GM18909 (cell line): ENCODE results near the gene FURIN.
"Not testable (repeated sequence)": the region's sequence is repeated elsewhere in the genome, so short reads cannot be mapped to it uniquely, and the experiment has no call there.

Experiments
- ATAC-seq: cut with Tn5 transposase; IDR thresholded peaks from one replicate; pipeline ENCODE4 v1.9.1; 2021; ENCODE audit warnings: mild to moderate bottlenecking; ENCODE audit not compliant: unreplicated experiment, poor library complexity

Gene FURIN

DNA sequence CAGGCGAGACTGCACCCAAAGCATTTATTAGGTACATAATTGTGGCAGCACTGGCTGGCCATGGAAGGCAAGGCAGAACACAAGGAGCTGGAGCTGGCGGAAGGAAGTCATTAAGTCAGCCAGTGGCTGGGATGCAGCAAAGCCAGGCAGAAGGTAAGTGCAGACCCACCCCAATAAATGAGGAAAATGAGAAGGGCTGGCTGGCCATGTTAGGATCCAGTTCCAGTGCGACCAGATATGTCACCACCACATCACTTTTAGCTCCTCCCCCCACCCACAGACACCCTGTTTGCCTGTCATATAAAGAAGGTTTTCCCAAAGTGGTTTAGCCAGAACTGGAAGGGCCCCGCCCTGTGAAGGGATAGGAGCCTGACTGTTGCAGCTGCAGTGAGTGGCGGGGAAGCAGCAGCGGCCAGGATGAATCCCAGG is at the start of gene FURIN:
FURIN (plus strand) TSS at position 328 of the 429 bp plus-strand sequence. CDS start 7,153 bp downstream, outside the sequence.
- no peak for ATAC-seq

DNA sequence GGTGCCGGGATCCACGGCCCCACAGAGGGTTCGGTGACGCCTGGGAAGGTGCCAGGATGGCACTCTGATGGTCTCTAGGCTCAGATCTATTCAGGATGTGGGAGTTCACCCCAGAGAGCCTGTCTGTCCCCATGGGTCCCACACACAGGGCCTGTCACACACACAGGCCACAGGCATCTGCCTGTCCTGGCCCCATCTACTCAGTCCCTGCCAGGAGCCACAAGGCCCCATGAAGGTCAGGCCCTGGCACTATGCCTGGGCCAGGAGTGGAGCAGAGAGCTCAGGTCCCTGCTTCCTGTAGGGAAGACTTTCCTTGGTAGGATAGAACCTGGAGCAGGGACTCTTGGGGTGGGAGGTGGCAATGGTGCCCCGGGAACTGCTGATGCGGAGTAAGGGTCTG is 49.0 kb upstream of the FURIN start:
- ATAC-seq: no peak

DNA sequence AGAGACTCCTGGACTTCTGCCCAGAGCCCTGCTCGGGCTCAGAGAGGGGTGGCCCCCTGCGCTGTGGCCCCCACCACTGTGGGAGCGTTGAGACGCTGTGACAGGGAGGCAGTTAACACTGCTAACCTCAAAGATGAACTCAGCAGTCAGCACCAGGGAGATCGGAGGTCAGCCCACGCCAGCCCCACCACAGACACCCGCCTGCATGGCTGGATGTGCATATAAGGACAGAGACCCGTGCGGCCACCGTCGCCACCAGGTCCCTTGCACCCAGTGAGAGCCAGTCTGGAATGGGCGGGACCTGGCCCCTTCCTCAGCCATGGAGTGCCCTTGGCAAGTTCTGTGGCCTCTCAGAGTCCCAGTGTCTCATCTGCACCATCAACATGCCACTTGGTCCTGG is 48.5 kb upstream of the FURIN start:
- no peak for ATAC-seq

DNA sequence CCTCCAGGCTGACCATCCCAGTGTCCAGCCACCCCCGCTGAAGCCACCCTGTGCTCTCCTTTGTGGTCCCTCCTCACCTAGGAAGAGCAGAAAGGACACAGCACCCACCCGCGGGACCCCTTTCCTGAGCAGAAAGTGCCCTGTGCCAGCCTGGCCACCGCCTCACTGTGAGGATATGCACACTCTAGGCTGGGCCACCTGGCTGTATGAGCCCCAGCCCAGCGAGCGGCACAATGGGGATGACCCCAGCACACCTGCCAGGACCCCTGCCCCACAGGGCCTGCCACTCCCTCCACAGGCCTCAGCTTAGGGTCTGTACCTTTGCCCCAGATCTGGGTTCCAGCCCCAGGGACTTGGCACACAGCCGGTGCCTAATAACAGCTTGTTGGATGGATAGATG is 47.9 kb upstream of the FURIN start:
- no peak for ATAC-seq

DNA sequence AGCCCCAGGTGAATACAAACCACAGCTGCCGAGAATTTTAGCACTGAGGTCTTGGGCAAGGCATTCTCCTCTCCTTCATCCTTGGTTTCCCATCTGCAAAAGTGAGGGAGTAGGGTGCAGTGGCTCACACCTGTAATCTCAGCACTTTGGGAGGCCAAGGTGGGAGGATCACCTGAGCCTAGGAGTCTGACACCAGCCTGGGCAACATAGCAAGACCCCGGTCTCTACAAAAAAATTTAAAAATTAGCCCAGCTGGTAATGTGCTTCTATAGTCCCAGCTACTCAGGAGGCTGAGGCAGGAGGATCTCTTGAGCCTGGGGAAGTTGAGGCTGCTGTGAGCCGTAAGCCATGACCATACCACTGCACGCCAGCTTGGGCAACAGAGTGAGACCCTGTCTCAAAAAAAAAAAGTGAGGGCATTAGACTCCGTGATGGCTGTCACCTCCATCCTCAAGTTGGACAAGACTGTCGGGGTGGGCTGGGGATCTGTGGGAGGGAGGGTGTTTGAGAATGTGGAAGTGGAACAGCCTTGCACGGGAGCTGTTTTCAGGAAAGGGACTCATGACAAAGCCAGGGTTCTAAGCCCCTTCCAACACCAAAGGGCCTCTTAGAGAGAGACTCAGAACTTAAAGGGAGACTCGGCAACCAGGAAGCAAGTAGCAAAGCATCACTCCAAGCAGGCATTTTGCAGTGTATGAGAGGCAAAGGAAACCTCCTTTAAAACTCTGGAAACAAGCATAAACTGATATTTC is 46.0 kb upstream of the FURIN start:
- no peak for ATAC-seq

DNA sequence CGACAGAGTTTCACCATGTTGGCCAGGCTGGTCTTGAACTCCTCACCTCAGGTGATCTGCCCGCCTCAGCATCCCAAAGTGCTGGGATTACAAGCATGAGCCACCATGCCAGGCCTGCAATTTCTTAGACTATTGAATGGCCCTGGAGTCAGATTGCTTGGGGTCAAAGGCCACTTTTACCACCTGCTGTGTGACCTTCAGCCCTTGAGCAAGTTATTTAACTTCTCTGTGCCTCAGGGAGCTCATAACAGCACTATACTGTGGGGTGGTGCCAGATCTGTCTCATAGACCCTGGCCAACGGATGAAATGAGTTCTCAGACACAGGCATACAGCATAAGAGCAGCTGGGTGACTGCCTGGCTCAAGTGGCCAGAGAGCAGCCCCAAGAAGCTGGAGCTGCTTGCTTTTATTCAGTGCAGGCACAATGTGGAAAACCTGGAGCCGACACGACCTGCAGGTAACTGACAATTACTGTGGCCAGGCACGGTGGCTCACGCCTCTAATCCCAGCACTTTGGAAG is 44.9 kb upstream of the FURIN start:
- no peak for ATAC-seq

DNA sequence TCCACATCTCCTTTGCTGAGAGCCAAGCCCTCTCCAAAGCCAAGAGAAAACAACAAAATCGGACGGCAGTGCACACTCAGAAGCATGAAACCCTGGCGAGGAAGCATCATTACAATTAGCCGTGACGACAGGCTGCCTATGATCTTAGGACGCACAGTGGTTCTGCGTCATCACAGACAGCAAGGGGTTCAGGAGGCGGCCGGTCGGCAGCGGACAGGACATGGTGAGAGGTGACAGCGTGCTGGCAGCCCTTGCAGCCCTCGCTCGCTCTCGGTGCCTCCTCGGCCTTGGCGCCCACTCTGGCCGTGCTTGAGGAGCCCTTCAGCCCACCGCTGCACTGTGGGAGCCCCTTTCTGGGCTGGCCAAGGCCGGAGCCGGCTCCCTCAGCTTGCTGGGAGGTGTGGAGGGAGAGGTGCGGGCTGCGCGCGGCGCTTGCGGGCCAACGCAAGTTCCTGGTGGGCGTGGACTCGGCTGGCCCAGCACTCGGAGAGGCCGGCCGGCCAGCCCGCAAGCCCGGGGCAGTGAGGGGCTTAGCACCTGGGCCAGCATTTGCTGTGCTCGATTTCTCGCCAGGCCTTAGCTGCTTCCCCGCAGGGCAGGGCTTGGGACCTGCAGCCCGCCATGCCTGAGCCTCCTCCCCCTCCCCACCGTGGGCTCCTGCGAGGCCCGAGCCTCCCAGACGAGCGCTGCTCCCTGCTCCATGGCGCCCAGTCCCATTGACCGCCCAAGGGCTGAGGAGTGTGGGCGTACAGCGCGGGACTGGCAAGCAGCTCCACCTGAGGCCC is 43.1 kb upstream of the FURIN start:
- ATAC-seq: not testable (repeated sequence)

DNA sequence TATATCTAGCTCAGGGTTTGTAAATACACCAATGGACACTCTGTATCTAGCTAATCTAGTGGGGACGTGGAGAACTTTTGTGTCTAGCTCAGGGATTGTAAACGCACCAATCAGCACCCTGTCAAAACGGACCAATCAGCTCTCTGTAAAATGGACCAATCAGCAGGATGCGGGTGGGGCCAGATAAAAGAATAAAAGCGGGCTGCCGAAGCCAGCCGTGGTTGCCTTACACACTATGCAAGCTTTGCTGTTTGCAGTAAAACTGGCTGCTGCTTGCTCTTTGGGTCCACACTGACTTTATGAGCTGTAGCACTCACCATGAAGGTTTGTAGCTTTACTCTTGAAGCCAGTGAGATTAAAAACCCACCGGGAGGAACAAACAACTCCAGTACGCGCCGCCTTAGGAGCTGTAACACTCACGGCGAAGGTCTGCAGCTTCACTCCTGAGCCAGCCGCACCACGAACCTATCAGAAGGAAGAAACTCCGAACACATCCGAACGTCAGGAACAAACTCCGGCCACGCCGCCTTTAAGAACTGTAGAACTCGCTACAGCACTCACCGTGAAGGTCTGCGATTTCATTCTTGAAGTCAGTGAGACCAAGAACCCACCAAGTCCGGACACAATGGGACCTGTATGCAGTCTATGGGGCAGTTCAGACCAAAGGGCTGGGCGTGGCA is 42.0 kb upstream of the FURIN start:
- not testable (repeated sequence) for ATAC-seq

DNA sequence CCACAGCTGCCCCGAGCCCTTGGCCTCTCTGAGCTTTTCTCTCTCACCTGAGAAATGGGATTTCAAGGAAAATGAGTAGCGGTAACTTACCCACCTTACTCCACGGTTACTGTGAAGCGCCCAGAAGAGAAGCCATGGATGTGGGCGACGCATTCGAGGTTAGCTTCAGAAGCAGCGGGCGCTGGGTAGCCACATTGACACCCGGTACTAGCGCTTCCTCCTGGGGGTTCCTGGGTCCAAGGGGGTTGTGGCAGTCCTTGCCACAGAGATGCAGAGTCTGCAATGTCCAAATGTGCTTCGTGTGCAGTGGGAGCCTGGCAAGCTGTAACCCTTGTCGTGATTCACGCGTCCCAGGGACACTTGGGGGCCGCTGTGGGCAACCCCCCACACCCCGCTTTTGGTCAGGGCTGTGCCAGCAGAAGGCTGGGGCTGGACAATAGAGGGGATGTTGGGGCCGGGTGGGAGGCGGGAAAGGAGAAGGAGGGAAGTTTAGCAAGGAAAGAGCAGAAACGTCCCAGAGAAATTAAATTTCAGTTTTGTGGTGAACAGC is 41.4 kb upstream of the FURIN start:
- no peak for ATAC-seq

DNA sequence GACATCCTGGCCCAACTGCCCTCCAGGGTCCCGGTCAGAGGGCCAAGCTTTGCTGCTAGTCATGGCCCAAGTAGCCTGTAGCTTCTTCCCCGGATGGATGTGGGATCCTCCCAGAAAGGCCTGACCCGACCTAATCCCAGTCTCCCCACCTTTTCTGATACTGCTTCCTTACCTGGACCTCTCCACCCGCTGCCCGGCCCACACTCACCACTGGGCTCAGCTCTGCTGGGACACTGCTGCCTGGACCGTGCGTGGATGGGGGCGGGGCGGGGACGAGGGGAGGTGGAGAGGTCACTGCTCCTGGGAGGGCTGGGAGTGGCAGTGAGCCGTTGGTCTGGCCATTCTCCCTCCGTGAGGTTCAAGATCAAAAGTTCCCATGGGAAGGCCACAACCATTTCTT is 40.3 kb upstream of the FURIN start:
- ATAC-seq: no peak

DNA sequence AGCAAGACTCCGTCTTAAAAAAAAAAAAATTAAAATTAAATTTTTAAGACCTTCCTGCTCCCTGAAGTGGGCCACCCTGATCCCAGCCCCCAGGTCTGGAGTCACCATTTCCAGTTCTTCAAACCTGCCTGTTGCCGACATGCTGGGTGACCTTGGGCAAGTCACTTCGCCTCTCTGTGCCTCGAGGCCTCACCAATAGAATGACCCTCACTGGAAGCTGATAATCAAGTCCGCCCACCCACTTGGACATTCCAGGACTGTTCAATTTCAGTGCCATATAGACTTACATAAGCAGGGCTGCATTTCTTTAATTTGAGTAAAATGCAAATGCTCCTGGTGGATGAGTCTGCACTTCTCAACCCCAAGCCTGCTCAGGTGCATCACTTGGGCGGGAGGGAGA is 39.3 kb upstream of the FURIN start:
- ATAC-seq: no peak

DNA sequence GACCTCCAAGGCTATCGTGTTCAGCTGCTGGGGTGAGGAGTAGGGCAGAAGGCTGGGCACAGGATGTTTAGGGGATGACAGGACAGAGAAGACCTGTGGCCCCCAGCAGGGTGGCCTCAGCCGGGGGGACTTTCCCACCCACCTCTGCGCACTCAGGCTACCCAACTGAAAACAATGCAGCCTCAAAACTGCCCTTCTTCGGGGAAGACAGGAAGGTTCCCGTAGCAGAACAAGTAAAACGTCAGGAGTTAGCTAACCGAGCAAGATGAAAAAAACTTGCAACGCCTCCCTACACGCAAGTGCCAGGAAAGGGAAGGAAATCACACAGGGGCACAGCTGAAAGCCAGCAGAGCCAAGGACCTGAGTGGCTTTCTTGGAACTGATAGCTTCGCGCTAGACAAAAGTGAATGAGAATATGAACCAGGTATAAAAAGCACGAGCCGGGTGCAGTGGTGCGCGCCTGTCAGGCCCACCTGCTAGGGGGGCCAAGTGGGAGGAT is 38.4 kb upstream of the FURIN start:
- ATAC-seq: no peak

DNA sequence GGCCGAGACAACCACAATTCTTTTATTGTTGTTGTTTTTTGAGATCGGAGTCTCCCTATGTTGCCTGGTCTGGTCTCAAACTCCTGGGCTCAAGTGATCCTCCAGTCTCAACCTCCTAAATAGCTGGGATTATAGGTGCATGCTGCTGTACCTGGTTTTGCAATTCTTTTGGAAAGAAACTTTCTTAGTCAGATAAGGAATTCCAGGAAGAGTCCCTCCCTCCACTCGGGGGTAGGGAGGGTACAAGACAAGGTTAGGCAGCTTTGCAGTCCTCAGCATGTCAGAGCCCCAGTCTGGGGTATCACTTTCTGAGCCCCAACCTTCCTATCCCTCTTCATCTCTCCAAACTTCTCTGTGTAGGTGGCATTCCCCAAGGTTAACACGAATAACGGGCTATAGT is 33.8 kb upstream of the FURIN start:
- ATAC-seq: no peak

DNA sequence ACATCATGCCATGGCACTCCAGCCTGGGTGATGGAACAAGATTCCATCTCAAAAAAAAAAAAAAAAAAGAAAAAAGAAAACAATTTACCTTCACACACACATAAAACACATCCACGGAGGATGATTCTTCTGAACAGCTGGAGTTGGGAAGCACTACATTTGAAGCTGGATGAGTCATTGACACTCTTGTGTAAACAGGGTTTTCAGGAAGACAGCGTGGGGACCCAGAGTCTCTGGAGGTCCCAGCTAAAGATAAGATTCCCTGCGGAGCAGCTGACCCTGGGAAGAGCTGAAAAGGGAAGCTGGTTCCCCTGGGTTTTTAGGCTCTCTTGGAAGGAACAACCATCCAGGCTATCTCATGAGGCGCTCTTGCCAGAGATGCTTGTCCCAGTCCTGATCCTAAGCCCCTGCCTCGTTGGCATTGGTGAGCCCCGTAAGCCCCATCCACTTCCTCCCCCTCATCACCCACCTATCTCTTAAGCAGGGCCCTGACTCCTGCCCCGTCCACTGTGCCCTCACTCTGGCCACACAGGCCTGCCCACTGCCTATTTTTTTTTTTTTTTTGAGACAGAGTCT is 32.0 kb upstream of the FURIN start:
- ATAC-seq: no peak

DNA sequence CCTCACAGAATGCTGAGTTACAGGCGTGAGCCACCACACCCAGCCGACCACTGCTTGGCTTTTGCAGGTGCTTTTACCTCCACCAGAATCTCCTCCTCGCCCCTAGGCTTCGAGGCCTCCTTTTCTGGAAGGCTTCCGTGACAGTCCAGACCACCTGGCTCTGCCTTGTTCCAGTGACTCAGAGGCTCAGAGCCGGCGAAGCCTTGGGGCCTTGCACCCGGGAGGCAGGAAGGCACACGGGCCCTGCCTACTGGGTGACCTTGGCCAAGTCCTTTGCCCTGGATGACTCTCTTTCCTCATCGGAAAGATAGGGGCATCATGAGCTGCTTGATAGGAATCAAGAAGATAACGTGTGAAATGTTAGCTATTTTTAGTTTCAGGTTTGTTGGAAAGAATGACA is 31.3 kb upstream of the FURIN start:
- ATAC-seq: no peak

DNA sequence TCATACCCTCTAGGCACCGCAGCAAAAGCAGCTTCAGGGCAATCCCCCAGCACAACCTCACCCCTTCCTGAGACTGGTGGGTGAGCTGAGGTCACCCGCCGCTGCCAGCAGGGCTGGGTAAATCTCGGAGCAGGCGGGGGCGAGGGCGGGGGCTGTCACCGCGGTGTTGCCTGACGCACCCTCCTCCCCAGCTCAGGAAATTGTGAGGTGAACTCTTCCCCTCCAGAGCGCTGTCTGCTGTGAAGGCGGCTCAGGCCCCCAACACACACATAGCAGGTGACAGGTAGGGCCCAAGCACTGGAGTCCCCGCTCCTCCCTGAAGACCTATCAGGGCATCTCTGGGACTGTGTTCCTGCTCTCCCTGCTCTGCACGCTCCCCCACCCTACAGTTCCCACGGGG is 30.2 kb upstream of the FURIN start:
- peak; percentile 52 for ATAC-seq

DNA sequence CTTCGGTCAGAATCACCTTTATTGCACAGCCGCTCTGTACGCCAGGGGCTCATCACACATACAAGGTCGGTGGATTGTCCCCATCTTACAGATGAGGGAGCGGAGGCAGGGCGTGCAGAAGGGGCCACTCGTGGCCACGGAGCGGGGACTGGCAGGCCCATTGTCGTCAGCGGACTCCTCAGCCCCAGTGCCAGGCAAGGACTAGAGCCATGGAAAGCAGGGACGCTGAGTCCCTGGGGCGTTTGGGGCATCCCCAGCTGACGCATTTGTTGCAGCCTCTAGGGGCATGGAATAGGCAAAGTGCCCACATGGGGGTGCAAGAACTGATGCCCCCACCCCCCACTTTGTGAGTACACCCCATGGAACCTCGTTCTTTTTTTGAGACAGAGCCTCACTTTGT is 29.8 kb upstream of the FURIN start:
- no peak for ATAC-seq

DNA sequence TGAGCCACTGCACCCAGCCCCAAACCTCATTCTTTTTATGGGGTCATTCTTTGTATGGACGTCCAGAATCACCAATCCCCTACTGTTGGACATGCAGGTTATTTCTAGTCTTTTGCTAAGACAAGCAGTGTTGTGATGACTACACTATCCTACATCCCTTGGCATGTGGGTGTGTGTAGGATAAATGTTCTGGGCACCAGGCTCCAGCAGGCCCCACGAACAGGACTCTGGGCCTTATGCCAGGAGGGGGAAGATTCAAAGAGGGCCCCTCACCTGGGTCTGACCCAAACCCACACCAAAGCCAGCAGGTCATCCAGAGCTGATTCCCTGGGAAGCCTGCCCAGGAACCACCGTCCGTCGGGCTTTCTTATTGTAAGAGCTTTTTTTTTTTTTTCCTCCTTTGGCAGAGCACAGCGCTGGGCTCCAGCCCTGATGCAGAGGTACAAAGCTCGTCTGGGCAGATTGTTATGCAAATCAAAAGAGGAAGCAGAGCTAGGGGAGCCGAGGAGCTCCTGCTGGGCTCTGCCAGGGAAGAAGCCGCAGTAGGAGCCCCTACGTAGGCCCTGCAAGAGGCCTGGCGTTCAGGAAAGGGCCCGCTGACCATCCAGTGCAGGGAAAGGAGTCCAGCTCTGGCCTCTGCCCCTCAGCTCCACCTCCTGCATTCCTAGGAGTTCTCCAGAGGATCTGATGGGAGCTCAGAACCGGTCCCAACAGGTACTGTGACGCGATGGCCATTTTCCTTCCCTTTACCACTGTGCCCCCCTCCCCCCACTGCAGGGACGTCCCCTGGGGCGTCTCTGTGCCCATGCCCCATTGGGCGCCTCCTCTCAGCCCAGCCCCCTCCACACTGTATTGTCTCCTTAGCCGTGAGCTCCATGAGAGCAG is 29.0 kb upstream of the FURIN start:
- ATAC-seq: no peak

DNA sequence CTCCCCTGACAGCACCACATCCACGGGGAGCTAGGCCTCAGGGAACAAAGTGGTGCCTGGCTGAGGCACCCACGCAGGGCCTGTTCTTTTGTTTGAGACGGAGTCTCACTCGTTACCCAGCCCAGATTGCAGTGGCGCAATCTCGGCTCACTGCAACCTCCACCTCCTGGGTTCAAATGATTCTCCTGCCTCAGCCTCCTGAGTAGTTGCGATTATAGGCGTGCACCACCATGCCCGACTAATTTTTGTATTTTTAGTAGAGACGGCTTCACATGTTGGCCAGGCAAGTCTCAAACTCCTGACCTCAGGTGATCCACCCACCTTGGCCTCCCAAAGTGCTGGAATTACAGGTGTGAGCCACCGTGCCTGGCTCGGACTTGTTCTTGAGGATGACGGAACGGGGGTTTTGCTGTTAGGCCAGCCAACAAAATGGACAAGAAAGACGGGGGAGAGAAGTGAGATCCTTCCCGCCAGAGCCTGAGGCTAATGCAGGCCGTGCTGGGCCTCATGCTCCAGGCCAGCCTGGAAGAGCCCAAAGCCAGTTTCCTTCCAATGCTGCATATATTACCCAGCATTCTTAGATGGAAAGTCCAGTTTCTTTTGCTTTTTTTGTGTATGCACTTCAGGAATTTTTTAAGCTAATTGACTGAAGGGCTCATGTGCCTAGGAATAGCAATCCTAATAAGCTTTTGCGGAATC is 28.1 kb upstream of the FURIN start:
- no peak for ATAC-seq
